Keratinocyte (primary cell): ENCODE results near the gene SSBP4. TPM values are rescaled to one million over a fixed set of nuclear protein-coding genes. Genes with fewer than 3 reads are reported as not detected.

Experiments used
- DNase-seq: peaks from one replicate; pipeline ENCODE4 v3.0.0-alpha.2; 2011; ENCODE audit warnings: low read depth, missing footprints, low spot score
- FAIRE-seq: peaks from 2 replicates; lab custom pipeline; 2011; peaks lifted over from hg19 to GRCh38; lab: Jason Lieb, UNC
- H2AFZ ChIP-seq: 2 replicates; pipeline ENCODE4 v1.6.0; 2012; ENCODE audit warnings: low read length, control low read depth, inconsistent platforms; ENCODE audit not compliant: control insufficient read depth
- H3K27ac ChIP-seq: 2 replicates; pipeline ENCODE4 v1.5.1; 2011; ENCODE audit warnings: low read length; ENCODE audit not compliant: control insufficient read depth, insufficient read depth
- H3K27me3 ChIP-seq: 3 replicates; pipeline ENCODE4 v1.6.0; 2011; ENCODE audit warnings: low read length; ENCODE audit not compliant: control insufficient read depth, insufficient read depth; ENCODE audit errors: extremely low read depth
- H3K36me3 ChIP-seq, 2 experiments: 2 replicates in 1 of 2; 3 replicates in 1 of 2; pipeline ENCODE4 v1.5.1; 2011; ENCODE audit warnings: low read length in 2 of 2, mild to moderate bottlenecking in 1 of 2; ENCODE audit not compliant: control insufficient read depth in 2 of 2, insufficient read depth in 2 of 2; ENCODE audit errors: extremely low read depth in 1 of 2
- H3K4me1 ChIP-seq: 3 replicates; pipeline ENCODE4 v1.5.1; 2011; ENCODE audit warnings: low read length; ENCODE audit not compliant: control insufficient read depth, insufficient read depth; ENCODE audit errors: extremely low read depth
- H3K4me2 ChIP-seq: 3 replicates; pipeline ENCODE4 v1.6.0; 2011; ENCODE audit warnings: low read depth, low read length; ENCODE audit not compliant: control insufficient read depth, insufficient read depth; ENCODE audit errors: extremely low read depth
- H3K4me3 ChIP-seq, 3 experiments: fragments of 200-600 bp in 1 of 3; sonication (generic) in 1 of 3; 2 replicates in 2 of 3; 3 replicates in 1 of 3; pipeline ENCODE4 v1.5.1; 2011 to 2016; ENCODE audit warnings: low read length in 3 of 3, mild to moderate bottlenecking in 3 of 3, control low read depth in 2 of 3, inconsistent platforms in 1 of 3, low read depth in 1 of 3, mixed read lengths in 1 of 3, mixed run types in 1 of 3, moderate library complexity in 1 of 3; ENCODE audit not compliant: control insufficient read depth in 2 of 3, insufficient read depth in 2 of 3; ENCODE audit errors: extremely low read depth in 1 of 3
- H3K79me2 ChIP-seq: 2 replicates; pipeline ENCODE4 v1.6.0; 2012; ENCODE audit warnings: low read length; ENCODE audit not compliant: control insufficient read depth, insufficient read depth
- H3K9ac ChIP-seq: 3 replicates; pipeline ENCODE4 v1.6.0; 2011; ENCODE audit warnings: low read length; ENCODE audit not compliant: control insufficient read depth, insufficient read depth; ENCODE audit errors: extremely low read depth
- H3K9me1 ChIP-seq: 3 replicates; pipeline ENCODE4 v1.6.0; 2011; ENCODE audit warnings: low read length; ENCODE audit not compliant: control insufficient read depth, insufficient read depth; ENCODE audit errors: extremely low read depth
- H3K9me3 ChIP-seq: 2 replicates; pipeline ENCODE4 v1.5.1; 2012; ENCODE audit warnings: low read depth, low read length; ENCODE audit not compliant: control insufficient read depth
- H4K20me1 ChIP-seq: 3 replicates; pipeline ENCODE4 v1.6.0; 2011; ENCODE audit warnings: low read length; ENCODE audit not compliant: control insufficient read depth, insufficient read depth; ENCODE audit errors: extremely low read depth
- EZH2 ChIP-seq: IDR thresholded peaks from one replicate; pipeline ENCODE4 v1.6.1; 2012; ENCODE audit warnings: inconsistent platforms, mild to moderate bottlenecking, low read length, moderate library complexity
- dilution Hi-C: fragments of 300-500 bp; cut with MboI; formaldehyde crosslinking; loops from one replicate; pipeline ENCODE4 v1.7.0; 2020; ENCODE audit warnings: low sequenced_read_pairs; ENCODE audit not compliant: extremely low pct_ligation_motif_present
- polyA plus RNA-seq, 5 experiments: library from polyadenylated mRNA; depleted of rRNA in 3 of 5; stranded (reverse) in 3 of 5; stranded (forward) in 1 of 5; unstranded in 1 of 5; fragments of >200 nt; gene quantifications; 1 replicate in 1 of 5; 2 replicates in 3 of 5; 3 replicates in 1 of 5; pipeline versions ENCODE4 v1.2.1 to v1.2.3, GENCODE V29; 2011 to 2012; ENCODE audit warnings: missing spikeins in 2 of 5, low read depth in 1 of 5, low replicate concordance in 1 of 5
- TF ChIP-seq, protein P1 (sequence below), 3 experiments: IDR thresholded peaks in 1 of 3; conservative IDR thresholded peaks in 1 of 3; optimal IDR thresholded peaks in 1 of 3; 2 replicates in 2 of 3; 3 replicates in 1 of 3; pipeline versions ENCODE3 to v1.5.1; 2011; ENCODE audit warnings: low read length in 3 of 3, mild to moderate bottlenecking in 3 of 3, moderate library complexity in 2 of 3, control low read depth in 1 of 3, inconsistent platforms in 1 of 3; ENCODE audit not compliant: insufficient read depth in 2 of 3; ENCODE audit errors: extremely low read depth in 1 of 3

Gene SSBP4
- polyA plus RNA-seq, 1 donor (not counting 4 experiments of a cell fraction or from before 2014, with no cell fraction given) = 7.5 TPM

DNA sequence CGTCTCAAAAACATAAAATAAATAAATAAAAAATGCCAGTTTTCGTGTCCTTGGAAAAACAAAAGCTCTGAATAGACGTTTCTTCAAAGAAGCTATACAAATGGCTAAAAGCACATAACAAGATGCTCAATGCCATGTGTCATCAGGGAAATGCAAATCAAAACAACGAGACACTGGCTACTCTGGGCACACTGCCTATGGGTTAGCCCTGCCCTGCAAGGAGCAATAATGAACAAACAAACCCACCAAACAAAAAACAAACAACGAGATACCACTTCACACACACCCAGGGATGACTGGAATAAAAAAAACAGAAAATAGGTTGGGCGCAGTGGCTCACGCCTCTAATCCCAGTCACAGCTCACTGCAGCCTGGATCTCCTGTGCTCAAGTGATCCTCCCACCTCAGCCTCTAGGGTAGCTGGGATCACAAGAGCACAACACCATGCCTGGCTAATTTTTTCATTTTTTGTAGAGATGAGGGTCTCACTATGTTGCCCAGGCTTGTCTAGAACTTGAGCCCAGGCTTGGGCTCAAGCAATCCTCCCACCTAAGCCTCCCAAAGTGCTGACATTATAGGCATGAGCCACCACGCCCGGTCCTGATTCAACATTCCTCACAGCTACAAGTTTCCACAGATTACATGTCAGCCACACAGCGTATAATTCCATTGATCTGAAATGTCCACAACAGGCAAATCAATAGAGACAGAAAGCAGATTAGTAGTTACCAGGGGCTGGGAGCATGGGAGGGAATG is 34.2 kb downstream of the SSBP4 start:
- no peak overlapping the region for H3K4me3 ChIP-seq
- H3K4me1 ChIP-seq = peaks cover 10% of the 10 kb centered on the region
- no peaks in the 10 kb centered on the region for H4K20me1 ChIP-seq
- H3K4me2 ChIP-seq = peak overlapping the region; percentile 48
- no peak overlapping the region for H2AFZ ChIP-seq
- H3K27ac ChIP-seq = peak overlapping the region; percentile 52
- H3K9me1 ChIP-seq = peaks cover under 1% of the 10 kb centered on the region
- TF ChIP-seq, protein P1, sequence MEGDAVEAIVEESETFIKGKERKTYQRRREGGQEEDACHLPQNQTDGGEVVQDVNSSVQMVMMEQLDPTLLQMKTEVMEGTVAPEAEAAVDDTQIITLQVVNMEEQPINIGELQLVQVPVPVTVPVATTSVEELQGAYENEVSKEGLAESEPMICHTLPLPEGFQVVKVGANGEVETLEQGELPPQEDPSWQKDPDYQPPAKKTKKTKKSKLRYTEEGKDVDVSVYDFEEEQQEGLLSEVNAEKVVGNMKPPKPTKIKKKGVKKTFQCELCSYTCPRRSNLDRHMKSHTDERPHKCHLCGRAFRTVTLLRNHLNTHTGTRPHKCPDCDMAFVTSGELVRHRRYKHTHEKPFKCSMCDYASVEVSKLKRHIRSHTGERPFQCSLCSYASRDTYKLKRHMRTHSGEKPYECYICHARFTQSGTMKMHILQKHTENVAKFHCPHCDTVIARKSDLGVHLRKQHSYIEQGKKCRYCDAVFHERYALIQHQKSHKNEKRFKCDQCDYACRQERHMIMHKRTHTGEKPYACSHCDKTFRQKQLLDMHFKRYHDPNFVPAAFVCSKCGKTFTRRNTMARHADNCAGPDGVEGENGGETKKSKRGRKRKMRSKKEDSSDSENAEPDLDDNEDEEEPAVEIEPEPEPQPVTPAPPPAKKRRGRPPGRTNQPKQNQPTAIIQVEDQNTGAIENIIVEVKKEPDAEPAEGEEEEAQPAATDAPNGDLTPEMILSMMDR (optimal IDR thresholded peaks at IDR 0.05 in 1 of 3, IDR thresholded peaks at IDR 0.05 in 1 of 3, conservative IDR thresholded peaks at IDR 0.05 in 1 of 3; ENCODE audit: extremely low read depth in 1 of 3, insufficient read depth in 2 of 3, low read length in 3 of 3) = no peak
- TF ChIP-seq EZH2 = no peak
- no peak for DNase-seq
- dilution Hi-C loops = no loop called here
- FAIRE-seq = peak; percentile 52
- H3K9ac ChIP-seq = no peak overlapping the region
- no peaks in the 10 kb centered on the region for H3K9me3 ChIP-seq
- peaks cover 10% of the 10 kb centered on the region for H3K79me2 ChIP-seq
- no peaks in the 10 kb centered on the region for H3K27me3 ChIP-seq
- H3K36me3 ChIP-seq = peaks cover 36 to 60% of the 10 kb centered on the region in 2 experiments

DNA sequence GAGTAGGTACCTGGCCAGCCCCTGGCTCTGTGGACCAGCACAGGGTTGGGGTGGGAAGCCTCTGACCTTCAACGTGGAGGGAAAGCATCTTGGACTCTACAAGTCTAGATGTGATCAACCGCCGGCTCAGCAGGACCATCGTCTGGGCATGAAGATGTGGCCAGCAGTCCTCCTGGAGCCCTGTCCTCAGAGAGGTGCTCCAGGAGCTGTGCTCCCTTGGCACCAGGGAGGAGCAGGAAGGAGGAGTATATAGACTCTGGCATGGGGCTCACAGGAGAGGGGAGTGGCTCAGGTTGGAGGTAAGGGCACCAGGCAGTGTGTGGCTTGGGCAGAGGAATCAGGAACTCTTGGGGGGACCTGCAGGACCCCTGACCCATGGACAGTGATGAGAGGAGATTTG is 37.1 kb downstream of the SSBP4 start:
- peaks cover 5% of the 10 kb centered on the region for H3K9me1 ChIP-seq
- H2AFZ ChIP-seq = no peak overlapping the region
- DNase-seq = no peak
- FAIRE-seq = no peak
- H3K4me2 ChIP-seq = no peak overlapping the region
- H3K4me1 ChIP-seq = peaks cover 26% of the 10 kb centered on the region
- peaks cover 32 to 56% of the 10 kb centered on the region in 2 experiments for H3K36me3 ChIP-seq
- no peak overlapping the region for H3K4me3 ChIP-seq
- TF ChIP-seq, protein P1 (optimal IDR thresholded peaks at IDR 0.05 in 1 of 3, IDR thresholded peaks at IDR 0.05 in 1 of 3, conservative IDR thresholded peaks at IDR 0.05 in 1 of 3; ENCODE audit: extremely low read depth in 1 of 3, insufficient read depth in 2 of 3, low read length in 3 of 3) = no peak
- TF ChIP-seq EZH2 = no peak
- dilution Hi-C loops = no loop called here
- no peaks in the 10 kb centered on the region for H3K9me3 ChIP-seq
- H3K27me3 ChIP-seq = no peaks in the 10 kb centered on the region
- H3K27ac ChIP-seq = no peak overlapping the region
- peaks cover 14% of the 10 kb centered on the region for H4K20me1 ChIP-seq
- peaks cover 6% of the 10 kb centered on the region for H3K79me2 ChIP-seq
- no peak overlapping the region for H3K9ac ChIP-seq
